ENCODE measurements around the gene FIGN.

DNA sequence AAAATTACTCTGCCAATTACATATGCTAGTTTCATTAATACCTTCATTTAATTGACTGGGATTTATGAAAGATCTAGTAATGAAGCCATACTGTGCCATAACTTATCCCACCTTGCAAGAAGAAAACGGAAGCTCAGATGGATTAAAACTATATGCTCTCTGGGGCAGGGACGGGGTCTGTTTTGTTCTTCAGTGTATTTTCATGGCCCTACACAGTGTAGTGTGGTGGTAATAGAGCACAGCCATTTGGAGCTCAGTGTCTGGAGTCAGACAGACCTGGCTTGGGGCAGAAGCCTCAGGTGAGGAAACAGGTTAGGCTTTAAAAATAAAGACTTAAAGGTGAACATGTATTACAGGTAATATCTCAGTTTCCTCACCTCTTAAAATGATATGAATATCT is 62.3 kb downstream of the FIGN start:
- TF ChIP-seq POLR2A (IDR thresholded peaks at IDR 0.05; ENCODE audit: extremely low read depth, insufficient read length) (no peak), MYC (IDR thresholded peaks at IDR 0.05; ENCODE audit: low read depth, low read length) (no peak)
- TF ChIP-seq, protein P1, sequence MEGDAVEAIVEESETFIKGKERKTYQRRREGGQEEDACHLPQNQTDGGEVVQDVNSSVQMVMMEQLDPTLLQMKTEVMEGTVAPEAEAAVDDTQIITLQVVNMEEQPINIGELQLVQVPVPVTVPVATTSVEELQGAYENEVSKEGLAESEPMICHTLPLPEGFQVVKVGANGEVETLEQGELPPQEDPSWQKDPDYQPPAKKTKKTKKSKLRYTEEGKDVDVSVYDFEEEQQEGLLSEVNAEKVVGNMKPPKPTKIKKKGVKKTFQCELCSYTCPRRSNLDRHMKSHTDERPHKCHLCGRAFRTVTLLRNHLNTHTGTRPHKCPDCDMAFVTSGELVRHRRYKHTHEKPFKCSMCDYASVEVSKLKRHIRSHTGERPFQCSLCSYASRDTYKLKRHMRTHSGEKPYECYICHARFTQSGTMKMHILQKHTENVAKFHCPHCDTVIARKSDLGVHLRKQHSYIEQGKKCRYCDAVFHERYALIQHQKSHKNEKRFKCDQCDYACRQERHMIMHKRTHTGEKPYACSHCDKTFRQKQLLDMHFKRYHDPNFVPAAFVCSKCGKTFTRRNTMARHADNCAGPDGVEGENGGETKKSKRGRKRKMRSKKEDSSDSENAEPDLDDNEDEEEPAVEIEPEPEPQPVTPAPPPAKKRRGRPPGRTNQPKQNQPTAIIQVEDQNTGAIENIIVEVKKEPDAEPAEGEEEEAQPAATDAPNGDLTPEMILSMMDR (IDR thresholded peaks at IDR 0.05; ENCODE audit: low read depth, low read length), result no peak
- TF ChIP-seq, protein P2, sequence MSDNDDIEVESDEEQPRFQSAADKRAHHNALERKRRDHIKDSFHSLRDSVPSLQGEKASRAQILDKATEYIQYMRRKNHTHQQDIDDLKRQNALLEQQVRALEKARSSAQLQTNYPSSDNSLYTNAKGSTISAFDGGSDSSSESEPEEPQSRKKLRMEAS (IDR thresholded peaks at IDR 0.05; ENCODE audit: low read depth, low read length), result no peak
